Type B pancreatic cell (in vitro differentiated cells): ENCODE results near the gene TMEM217. TPM values are rescaled to one million over a fixed set of nuclear protein-coding genes. Genes with fewer than 3 reads are reported as not detected.
A peak's percentile ranks its signal among the peaks of the same experiment; 100 is the strongest.

Experiments
- DNase-seq: peaks from one replicate; pipeline ENCODE4 v3.0.0; 2021; ENCODE audit warnings: mixed read lengths; ENCODE audit not compliant: unreplicated experiment; ENCODE audit errors: extremely low spot score
- H3K27ac Mint-ChIP-seq: 2 replicates; pipeline ENCODE4 v1.8.0; 2021; ENCODE audit warnings: mild to moderate bottlenecking, mixed read lengths
- H3K27me3 Mint-ChIP-seq: 2 replicates; pipeline ENCODE4 v1.8.0; 2021; ENCODE audit warnings: mixed read lengths
- H3K36me3 Mint-ChIP-seq: 2 replicates; pipeline ENCODE4 v1.8.0; 2021; ENCODE audit warnings: mixed read lengths
- H3K4me1 Mint-ChIP-seq: one replicate; pipeline ENCODE4 v1.8.0; 2021; ENCODE audit warnings: mixed read lengths; ENCODE audit not compliant: unreplicated experiment
- H3K4me3 Mint-ChIP-seq: 2 replicates; pipeline ENCODE4 v1.8.0; 2021; ENCODE audit warnings: mild to moderate bottlenecking, mixed read lengths
- H3K9me3 Mint-ChIP-seq: 2 replicates; pipeline ENCODE4 v1.8.0; 2021; ENCODE audit warnings: mixed read lengths
- total RNA-seq: library from RNA; stranded (reverse); gene quantifications from 2 replicates; pipeline ENCODE4 v1.2.1, GENCODE V29; 2021; ENCODE audit warnings: low replicate concordance
- TF ChIP-seq, protein P1 (sequence below): fragments of 200-600 bp; sonication (generic); conservative IDR thresholded peaks from 2 replicates; pipeline ENCODE4 v1.5.0; 2021; ENCODE audit warnings: antibody characterized with exemption, mild to moderate bottlenecking

The TMEM217 gene
- total RNA-seq, 1 donor from 2014 or later: 1.1 TPM

DNA sequence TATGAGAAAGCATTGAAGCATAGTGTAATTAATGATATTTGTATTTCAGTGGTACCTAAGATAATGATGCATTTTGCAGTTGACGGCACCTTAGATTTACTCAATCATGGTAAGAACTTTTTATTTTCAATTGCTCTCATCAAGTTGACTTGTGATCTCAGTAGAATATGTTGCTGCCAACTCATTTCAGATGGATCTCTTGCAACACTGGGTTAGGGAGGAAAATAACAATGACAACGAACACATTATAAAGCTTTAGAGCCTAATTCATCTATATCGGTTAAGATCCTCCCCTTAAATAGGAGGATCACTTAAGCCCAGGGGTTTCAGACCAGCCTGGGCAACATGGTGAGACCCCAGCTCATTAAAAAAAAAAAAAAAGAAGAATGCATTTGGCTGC lies 18.4 kb downstream of the TMEM217 start:
- Mint-ChIP-seq H3K4me3 (peak overlapping the region; percentile 21), H3K27me3 (no peaks in the 10 kb centered on the region), H3K36me3 (no peaks in the 10 kb centered on the region), H3K27ac (peak overlapping the region; percentile 83), H3K9me3 (no peaks in the 10 kb centered on the region), H3K4me1 (peaks cover 36% of the 10 kb centered on the region)
- TF ChIP-seq, protein P1, sequence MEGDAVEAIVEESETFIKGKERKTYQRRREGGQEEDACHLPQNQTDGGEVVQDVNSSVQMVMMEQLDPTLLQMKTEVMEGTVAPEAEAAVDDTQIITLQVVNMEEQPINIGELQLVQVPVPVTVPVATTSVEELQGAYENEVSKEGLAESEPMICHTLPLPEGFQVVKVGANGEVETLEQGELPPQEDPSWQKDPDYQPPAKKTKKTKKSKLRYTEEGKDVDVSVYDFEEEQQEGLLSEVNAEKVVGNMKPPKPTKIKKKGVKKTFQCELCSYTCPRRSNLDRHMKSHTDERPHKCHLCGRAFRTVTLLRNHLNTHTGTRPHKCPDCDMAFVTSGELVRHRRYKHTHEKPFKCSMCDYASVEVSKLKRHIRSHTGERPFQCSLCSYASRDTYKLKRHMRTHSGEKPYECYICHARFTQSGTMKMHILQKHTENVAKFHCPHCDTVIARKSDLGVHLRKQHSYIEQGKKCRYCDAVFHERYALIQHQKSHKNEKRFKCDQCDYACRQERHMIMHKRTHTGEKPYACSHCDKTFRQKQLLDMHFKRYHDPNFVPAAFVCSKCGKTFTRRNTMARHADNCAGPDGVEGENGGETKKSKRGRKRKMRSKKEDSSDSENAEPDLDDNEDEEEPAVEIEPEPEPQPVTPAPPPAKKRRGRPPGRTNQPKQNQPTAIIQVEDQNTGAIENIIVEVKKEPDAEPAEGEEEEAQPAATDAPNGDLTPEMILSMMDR: no peak
- no peak for DNase-seq

- no peak for DNase-seq
- no peaks in the 10 kb centered on the region for H3K36me3 Mint-ChIP-seq
- TF ChIP-seq, protein P1: no peak
- no peak overlapping the region for H3K27ac Mint-ChIP-seq
- H3K4me3 Mint-ChIP-seq: no peak overlapping the region
- H3K4me1 Mint-ChIP-seq: peaks cover 30% of the 10 kb centered on the region
- H3K9me3 Mint-ChIP-seq: no peaks in the 10 kb centered on the region
- H3K27me3 Mint-ChIP-seq: no peaks in the 10 kb centered on the region
Measured at GRCh38 chr6:37238381-37238780, 19.6 kb downstream of the TMEM217 start.

- TF ChIP-seq, protein P1: no peak
- no peak for DNase-seq
- H3K27me3 Mint-ChIP-seq: no peaks in the 10 kb centered on the region
- H3K4me1 Mint-ChIP-seq: peaks cover 29% of the 10 kb centered on the region
- no peak overlapping the region for H3K4me3 Mint-ChIP-seq
- no peaks in the 10 kb centered on the region for H3K36me3 Mint-ChIP-seq
- no peaks in the 10 kb centered on the region for H3K9me3 Mint-ChIP-seq
- H3K27ac Mint-ChIP-seq: no peak overlapping the region
Measured at GRCh38 chr6:37237789-37238188, 20.2 kb downstream of the TMEM217 start.

- no peaks in the 10 kb centered on the region for H3K36me3 Mint-ChIP-seq
- peaks cover 25% of the 10 kb centered on the region for H3K4me1 Mint-ChIP-seq
- H3K27me3 Mint-ChIP-seq: no peaks in the 10 kb centered on the region
- TF ChIP-seq, protein P1: no peak
- no peak overlapping the region for H3K4me3 Mint-ChIP-seq
- H3K9me3 Mint-ChIP-seq: no peaks in the 10 kb centered on the region
- no peak for DNase-seq
- H3K27ac Mint-ChIP-seq: no peak overlapping the region
Measured at GRCh38 chr6:37236921-37237320, 21.0 kb downstream of the TMEM217 start.

- Mint-ChIP-seq H3K36me3 (no peaks in the 10 kb centered on the region), H3K27ac (no peak overlapping the region), H3K9me3 (no peaks in the 10 kb centered on the region), H3K4me1 (peaks cover 10% of the 10 kb centered on the region), H3K27me3 (no peaks in the 10 kb centered on the region), H3K4me3 (no peak overlapping the region)
- TF ChIP-seq, protein P1: no peak
- DNase-seq: no peak
Measured at GRCh38 chr6:37233541-37233940, 24.4 kb downstream of the TMEM217 start.

GRCh38 chr6:37232430-37233017 lies 25.4 kb downstream of the TMEM217 start:
- DNase-seq: no peak
- Mint-ChIP-seq H3K9me3 (no peaks in the 10 kb centered on the region), H3K36me3 (no peaks in the 10 kb centered on the region), H3K4me3 (no peak overlapping the region), H3K27ac (no peak overlapping the region), H3K4me1 (peaks cover 10% of the 10 kb centered on the region), H3K27me3 (no peaks in the 10 kb centered on the region)
- TF ChIP-seq, protein P1: no peak
